PC-9 (cell line): Measurements from ENCODE around the gene TMEM119. TPM values are rescaled to one million over a fixed set of nuclear protein-coding genes. Genes with fewer than 3 reads are reported as not detected.
"Not testable (repeated sequence)": the region's sequence is repeated elsewhere in the genome, so short reads cannot be mapped to it uniquely, and the experiment has no call there.

ENCODE experiments used
- BruUV-seq: library from RNA; stranded (reverse); fragments of 400-500 nt; replicated peaks from 2 replicates; lab custom pipeline; 2021; lab: Mats Ljungman, UMichigan
- CTCF ChIA-PET: fragments of 300-600 bp; sonication (Branson Sonifier 250); formaldehyde crosslinking; loops from one replicate; lab custom pipeline; 2022; ENCODE audit warnings: antibody characterized with exemption; lab: Charles Lee
- POLR2A ChIA-PET: fragments of 300-600 bp; sonication (Branson Sonifier 250); formaldehyde crosslinking; loops from one replicate; lab custom pipeline; 2022; ENCODE audit warnings: antibody characterized with exemption; ENCODE audit not compliant: unreplicated experiment; lab: Charles Lee
- DNase-seq, 2 experiments: peaks; one replicate each; pipeline versions ENCODE4 v3.0.0 to v3.0.0-alpha.2; 2015 to 2022; ENCODE audit warnings: mixed read lengths in 1 of 2
- H2AFZ ChIP-seq: fragments of 200-600 bp; sonication (generic); 2 replicates; pipeline ENCODE4 v1.8.1; 2017; ENCODE audit warnings: antibody characterized with exemption
- H3F3A ChIP-seq: fragments of 200-600 bp; sonication (generic); 2 replicates; pipeline ENCODE4 v1.8.1; 2017; ENCODE audit warnings: antibody characterized with exemption, mild to moderate bottlenecking, low read depth; ENCODE audit not compliant: insufficient read depth
- H3K27ac ChIP-seq: fragments of 200-600 bp; sonication (generic); 2 replicates; pipeline ENCODE4 v1.6.1; 2016; ENCODE audit warnings: mixed run types
- H3K27me3 ChIP-seq: fragments of 200-600 bp; sonication (generic); 2 replicates; pipeline ENCODE4 v1.6.1; 2016; ENCODE audit warnings: low read depth, mixed run types; ENCODE audit not compliant: insufficient read depth
- H3K36me3 ChIP-seq: fragments of 200-600 bp; sonication (generic); 2 replicates; pipeline ENCODE4 v1.6.1; 2016; ENCODE audit warnings: low read depth, mixed run types
- H3K4me1 ChIP-seq: fragments of 200-600 bp; sonication (generic); replicated peaks from 2 replicates; pipeline ENCODE4 v1.6.1; 2016; ENCODE audit warnings: mixed run types; ENCODE audit not compliant: insufficient read depth
- H3K4me2 ChIP-seq: fragments of 200-600 bp; sonication (generic); 2 replicates; pipeline ENCODE4 v1.6.1; 2017; ENCODE audit warnings: mixed run types
- H3K4me3 ChIP-seq: fragments of 200-600 bp; sonication (generic); 2 replicates; pipeline ENCODE4 v1.6.1; 2016; ENCODE audit warnings: mixed run types
- H3K79me2 ChIP-seq: fragments of 200-600 bp; sonication (generic); 2 replicates; pipeline ENCODE4 v1.6.1; 2017; ENCODE audit warnings: low read depth, mixed run types
- H3K9me2 ChIP-seq: fragments of 200-600 bp; sonication (generic); 2 replicates; pipeline ENCODE4 v1.8.1; 2017; ENCODE audit warnings: mild to moderate bottlenecking; ENCODE audit not compliant: insufficient read depth
- H3K9me3 ChIP-seq: fragments of 200-600 bp; sonication (generic); 2 replicates; pipeline ENCODE4 v1.8.1; 2016; ENCODE audit warnings: low read depth; ENCODE audit not compliant: insufficient read depth
- H4K20me1 ChIP-seq: fragments of 200-600 bp; sonication (generic); 2 replicates; pipeline ENCODE4 v1.8.1; 2017; ENCODE audit not compliant: insufficient read depth
- CTCF ChIP-seq: fragments of 200-600 bp; sonication (generic); conservative IDR thresholded peaks from 2 replicates; pipeline ENCODE4 v1.6.1; 2017; ENCODE audit warnings: mixed run types, antibody characterized with exemption, mild to moderate bottlenecking, moderate library complexity
- EZH2 ChIP-seq: fragments of 200-600 bp; sonication (generic); IDR thresholded peaks from 2 replicates; pipeline ENCODE4 v1.8.0; 2017; ENCODE audit warnings: antibody characterized with exemption, low read depth
- intact Hi-C: fragments of 100-400 bp; cut with micrococcal nuclease; formaldehyde crosslinking; loops from one replicate; pipeline ENCODE4 v1.10.0; 2022; ENCODE audit not compliant: unreplicated experiment
- total RNA-seq: library from RNA; stranded (reverse); gene quantifications from 2 replicates; pipeline ENCODE4 v1.2.3, GENCODE V29; 2021

TMEM119 gene
- total RNA-seq, 1 experiment from 2014 or later: not detected

DNA sequence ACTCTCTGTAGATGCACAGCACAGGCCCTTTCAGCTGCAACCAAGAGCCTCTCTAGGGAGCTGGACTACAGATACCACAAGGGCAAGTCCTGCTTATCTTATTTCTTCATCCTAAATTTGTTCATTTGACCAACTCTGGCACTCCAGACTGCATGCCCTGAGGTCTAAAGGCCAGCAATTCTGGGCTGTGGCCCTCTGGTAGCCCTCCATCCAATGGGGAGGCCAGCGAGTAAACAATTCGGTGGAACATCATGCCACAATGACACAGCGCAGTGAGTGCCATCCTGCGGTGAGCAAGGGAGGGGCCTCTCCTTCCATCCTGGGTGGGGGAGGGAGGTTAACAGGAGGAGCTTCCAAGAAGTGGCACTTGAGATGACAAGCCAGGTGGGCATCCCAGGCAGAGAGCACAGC lies 36.5 kb upstream of the TMEM119 start:
- BruUV-seq: no TSS peak
- peak; percentile 44 to 65 for DNase-seq
- Histone ChIP-seq H3K9me2 (no peaks in the 10 kb centered on the region), H3F3A (peaks cover 27% of the 10 kb centered on the region), H2AFZ (no peak overlapping the region), H3K79me2 (no peaks in the 10 kb centered on the region), H4K20me1 (no peaks in the 10 kb centered on the region), H3K4me2 (no peak overlapping the region), H3K36me3 (no peaks in the 10 kb centered on the region), H3K9me3 (no peaks in the 10 kb centered on the region), H3K27ac (no peak overlapping the region), H3K27me3 (no peaks in the 10 kb centered on the region), H3K4me3 (no peak overlapping the region), H3K4me1 (peaks cover 20% of the 10 kb centered on the region)
- TF ChIP-seq CTCF (no peak), EZH2 (no peak)
- POLR2A ChIA-PET: no interaction called here
- CTCF ChIA-PET: interaction anchor here (0.8 to 1.1 kb wide), 2 partner anchors 12 to 68 kb away, joined by 3 to 5 read pairs; no protein-coding TSS in a partner anchor
- intact Hi-C loops: no loop called here

GRCh38 chr12:108633534-108634248 lies 35.8 kb upstream of the TMEM119 start, which contains the start of gene SELPLG:
TSS of gene SELPLG (minus strand) at chr12:108633894. CDS start at chr12:108624307, 9,587 bp downstream.
- DNase-seq: no peak
- POLR2A ChIA-PET: interaction anchor here (0.5 to 0.7 kb wide), 2 partner anchors 33 to 68 kb away, joined by 3 read pairs; no protein-coding TSS in a partner anchor
- Histone ChIP-seq H3K9me3 (no peaks in the 10 kb centered on the region), H4K20me1 (no peaks in the 10 kb centered on the region), H3F3A (peaks cover 33% of the 10 kb centered on the region), H3K79me2 (no peaks in the 10 kb centered on the region), H3K36me3 (no peaks in the 10 kb centered on the region), H3K4me1 (peaks cover 27% of the 10 kb centered on the region), H3K4me3 (no peak within 1 kb of the TSS), H2AFZ (no peak within 1 kb of the TSS), H3K27ac (no peak within 1 kb of the TSS), H3K9me2 (no peaks in the 10 kb centered on the region), H3K4me2 (no peak within 1 kb of the TSS), H3K27me3 (no peaks in the 10 kb centered on the region)
- intact Hi-C loops: no loop called here
- CTCF ChIA-PET: interaction anchor here (0.8 kb wide), 1 partner anchor 68 kb away, joined by 5 read pairs; no protein-coding TSS in a partner anchor
- TF ChIP-seq EZH2 (no peak), CTCF (no peak)
- no TSS peak for BruUV-seq

DNA sequence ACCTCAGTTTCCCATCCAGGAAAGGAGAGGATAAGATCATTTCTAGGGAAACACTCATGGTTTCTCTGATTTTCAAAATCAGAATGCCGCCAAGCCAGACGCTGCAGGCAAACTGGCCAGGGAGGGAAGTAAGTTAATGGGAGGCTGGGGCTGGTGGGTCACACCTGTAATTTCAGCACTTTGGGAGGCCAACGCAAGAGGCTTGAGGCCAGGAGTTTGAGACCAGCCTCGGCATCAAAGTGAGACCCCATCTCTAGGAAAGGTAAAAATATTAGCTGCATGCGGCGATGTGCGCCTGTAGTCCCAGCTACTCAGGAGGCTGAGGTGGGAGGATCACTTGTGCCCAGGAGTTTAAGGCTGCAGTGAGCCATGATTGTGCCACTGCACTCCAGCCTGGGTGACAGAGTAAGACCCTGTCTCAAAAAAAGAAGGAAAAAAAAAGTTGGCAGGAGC lies 35.2 kb upstream of the TMEM119 start:
- H3K4me3 ChIP-seq: no peak overlapping the region
- peaks cover 34% of the 10 kb centered on the region for H3F3A ChIP-seq
- no peak overlapping the region for H2AFZ ChIP-seq
- H3K27ac ChIP-seq: no peak overlapping the region
- H3K4me1 ChIP-seq: peaks cover 33% of the 10 kb centered on the region
- POLR2A ChIA-PET: interaction anchor here (0.5 to 0.7 kb wide), 2 partner anchors 33 to 67 kb away, joined by 3 read pairs; no protein-coding TSS in a partner anchor
- no peaks in the 10 kb centered on the region for H4K20me1 ChIP-seq
- H3K79me2 ChIP-seq: no peaks in the 10 kb centered on the region
- H3K36me3 ChIP-seq: no peaks in the 10 kb centered on the region
- no peaks in the 10 kb centered on the region for H3K27me3 ChIP-seq
- BruUV-seq: no TSS peak
- intact Hi-C loops: no loop called here
- CTCF ChIA-PET: no interaction called here
- H3K9me3 ChIP-seq: no peaks in the 10 kb centered on the region
- TF ChIP-seq EZH2 (no peak), CTCF (no peak)
- no peak for DNase-seq
- no peak overlapping the region for H3K4me2 ChIP-seq
- no peaks in the 10 kb centered on the region for H3K9me2 ChIP-seq

GRCh38 chr12:108631261-108631660 lies 33.4 kb upstream of the TMEM119 start:
- BruUV-seq, DNase-seq, H3K9me3 ChIP-seq, H3K9me2 ChIP-seq, H3K36me3 ChIP-seq, H3K4me2 ChIP-seq, H3K27ac ChIP-seq, intact Hi-C loops, H3K4me3 ChIP-seq, H4K20me1 ChIP-seq, H3K27me3 ChIP-seq, H2AFZ ChIP-seq, H3K79me2 ChIP-seq: not testable (repeated sequence)
- H3K4me1 ChIP-seq: peaks cover 38% of the 10 kb centered on the region
- peaks cover 36% of the 10 kb centered on the region for H3F3A ChIP-seq
- ChIA-PET POLR2A (interaction anchor here (0.6 to 0.7 kb wide), 2 partner anchors 15 to 53 kb away, joined by 7 to 9 read pairs; no protein-coding TSS in a partner anchor), CTCF (interaction anchor here (0.7 kb wide), 1 partner anchor 74 kb away, joined by 4 read pairs; no protein-coding TSS in a partner anchor)
